Activated naive CD4-positive, alpha-beta T cell (primary cell): ENCODE measurements around the gene ZNF687.
A peak's percentile ranks its signal among the peaks of the same experiment; 100 is the strongest.
"Not testable (repeated sequence)": the region's sequence is repeated elsewhere in the genome, so short reads cannot be mapped to it uniquely, and the experiment has no call there.

Experiments used
- DNase-seq, 4 experiments: peaks; one replicate each; lab custom pipeline; 2025; lab: John Stamatoyannopoulos, UW

ZNF687 gene

GRCh38 chr1:151281969-151282882 is at the start of gene ZNF687:
Gene ZNF687 (plus strand): TSS chr1:151282299. CDS start chr1:151286292, 3,993 bp downstream.
- peak; percentile 93 to 97 (median 95) for DNase-seq

- DNase-seq: no peak
These were observed 46.9 kb upstream of the ZNF687 start for GRCh38 chr1:151235235-151235634.

GRCh38 chr1:151237678-151238466 is 44.2 kb upstream of the ZNF687 start:
- no peak for DNase-seq

GRCh38 chr1:151238467-151238739 is 43.7 kb upstream of the ZNF687 start:
- no peak for DNase-seq

GRCh38 chr1:151242442-151242841 is 39.7 kb upstream of the ZNF687 start:
- DNase-seq: no peak

GRCh38 chr1:151243683-151244216 is 38.3 kb upstream of the ZNF687 start:
- DNase-seq: no peak

- no peak for DNase-seq
These were observed 35.3 kb upstream of the ZNF687 start for GRCh38 chr1:151246786-151247185.

- peak in 3 of 4 experiments; percentile 1 to 41 (median 39) for DNase-seq
These were observed 30.2 kb upstream of the ZNF687 start for GRCh38 chr1:151251656-151252470.

GRCh38 chr1:151254217-151255213 is 27.6 kb upstream of the ZNF687 start, which contains the start of gene PSMD4:
Gene PSMD4 (plus strand): TSS chr1:151254734. CDS start chr1:151254783, 49 bp downstream.
- peak; percentile 69 to 84 (median 76) for DNase-seq

- no peak for DNase-seq
These were observed 26.7 kb upstream of the ZNF687 start for GRCh38 chr1:151255381-151255780.

GRCh38 chr1:151259351-151259750 is 22.7 kb upstream of the ZNF687 start:
- DNase-seq: no peak

GRCh38 chr1:151265446-151266236 is 16.5 kb upstream of the ZNF687 start:
- DNase-seq: no peak

GRCh38 chr1:151266315-151266714 is 15.8 kb upstream of the ZNF687 start:
- no peak for DNase-seq

GRCh38 chr1:151266821-151267220 is 15.3 kb upstream of the ZNF687 start:
- no peak for DNase-seq

- DNase-seq: no peak
These were observed 14.3 kb upstream of the ZNF687 start for GRCh38 chr1:151267760-151268159.

GRCh38 chr1:151273924-151274466 is 8.1 kb upstream of the ZNF687 start:
- no peak for DNase-seq

- DNase-seq: not testable (repeated sequence)
These were observed 6.8 kb upstream of the ZNF687 start for GRCh38 chr1:151275341-151275740.

GRCh38 chr1:151277249-151277648 is 4.8 kb upstream of the ZNF687 start:
- DNase-seq: no peak

- peak; percentile 90 to 96 (median 94) for DNase-seq
These were observed 702 bp upstream of the ZNF687 start for GRCh38 chr1:151281225-151281968.
